GM12878 (cell line): Measurements from ENCODE around the gene SMAP1.

ENCODE experiments used
- EZH2 ChIP-seq: IDR thresholded peaks from 2 replicates; pipeline ENCODE4 v1.6.1; 2012; ENCODE audit warnings: low read depth, mild to moderate bottlenecking, control low read depth, inconsistent platforms, low read length, borderline replicate concordance; ENCODE audit not compliant: control insufficient read depth
- LARP7 ChIP-seq: fragments of 450-650 bp; IDR thresholded peaks from 2 replicates; pipeline ENCODE4 v1.6.1; 2017; ENCODE audit warnings: mild to moderate bottlenecking
- MTA3 ChIP-seq: IDR thresholded peaks from 2 replicates; pipeline ENCODE4 v1.6.1; 2012; ENCODE audit warnings: low read length, inconsistent platforms, borderline replicate concordance
- POLR2A ChIP-seq: IDR thresholded peaks from 2 replicates; pipeline ENCODE4 v1.6.1; 2011; ENCODE audit warnings: low read depth, mild to moderate bottlenecking, low read length
- RAD21 ChIP-seq: IDR thresholded peaks from 2 replicates; pipeline ENCODE4 v1.6.1; 2011; ENCODE audit warnings: mild to moderate bottlenecking, low read depth, low read length, moderate library complexity; ENCODE audit not compliant: insufficient read depth
- TF ChIP-seq, protein P1 (sequence below): IDR thresholded peaks from 2 replicates; pipeline ENCODE4 v1.6.1; 2011; ENCODE audit warnings: borderline replicate concordance, low read depth, mild to moderate bottlenecking, moderate library complexity, low read length; ENCODE audit not compliant: insufficient read depth, poor library complexity, severe bottlenecking
- TF ChIP-seq, protein P2 (sequence below), 3 experiments: IDR thresholded peaks in 2 of 3; conservative IDR thresholded peaks in 1 of 3; 2 replicates each; pipeline ENCODE4 v1.5.1; 2011; ENCODE audit warnings: low read depth in 3 of 3, low read length in 3 of 3, mild to moderate bottlenecking in 3 of 3, control low read depth in 2 of 3, moderate library complexity in 2 of 3, inconsistent platforms in 1 of 3, mixed read lengths in 1 of 3; ENCODE audit not compliant: control insufficient read depth in 2 of 3, insufficient read depth in 1 of 3; ENCODE audit errors: extremely low read depth in 1 of 3

DNA sequence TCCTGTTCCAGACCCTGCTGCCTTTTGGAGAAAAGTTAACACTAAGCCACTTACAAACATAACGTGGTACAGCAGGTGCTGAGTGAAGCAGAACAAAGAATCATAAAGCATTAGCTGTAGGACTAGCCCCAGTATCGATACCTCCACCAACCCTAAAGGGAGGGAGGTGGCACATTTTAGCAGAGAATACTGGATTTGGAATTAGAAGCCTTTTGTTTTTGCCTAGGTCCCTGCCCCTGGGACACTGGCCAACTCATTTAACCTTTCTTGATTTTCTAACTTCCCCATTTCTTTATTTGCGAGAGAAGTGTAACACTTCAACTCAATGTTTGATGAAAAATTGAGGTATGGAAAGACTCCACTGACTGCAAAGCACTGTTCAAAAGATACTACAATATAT, 195.7 kb downstream of the SMAP1 start:
- TF ChIP-seq, protein P1, sequence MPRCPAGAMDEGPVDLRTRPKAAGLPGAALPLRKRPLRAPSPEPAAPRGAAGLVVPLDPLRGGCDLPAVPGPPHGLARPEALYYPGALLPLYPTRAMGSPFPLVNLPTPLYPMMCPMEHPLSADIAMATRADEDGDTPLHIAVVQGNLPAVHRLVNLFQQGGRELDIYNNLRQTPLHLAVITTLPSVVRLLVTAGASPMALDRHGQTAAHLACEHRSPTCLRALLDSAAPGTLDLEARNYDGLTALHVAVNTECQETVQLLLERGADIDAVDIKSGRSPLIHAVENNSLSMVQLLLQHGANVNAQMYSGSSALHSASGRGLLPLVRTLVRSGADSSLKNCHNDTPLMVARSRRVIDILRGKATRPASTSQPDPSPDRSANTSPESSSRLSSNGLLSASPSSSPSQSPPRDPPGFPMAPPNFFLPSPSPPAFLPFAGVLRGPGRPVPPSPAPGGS, result no peak
- TF ChIP-seq RAD21 (no peak), POLR2A (no peak), MTA3 (no peak), EZH2 (no peak), LARP7 (no peak)
- TF ChIP-seq, protein P2, sequence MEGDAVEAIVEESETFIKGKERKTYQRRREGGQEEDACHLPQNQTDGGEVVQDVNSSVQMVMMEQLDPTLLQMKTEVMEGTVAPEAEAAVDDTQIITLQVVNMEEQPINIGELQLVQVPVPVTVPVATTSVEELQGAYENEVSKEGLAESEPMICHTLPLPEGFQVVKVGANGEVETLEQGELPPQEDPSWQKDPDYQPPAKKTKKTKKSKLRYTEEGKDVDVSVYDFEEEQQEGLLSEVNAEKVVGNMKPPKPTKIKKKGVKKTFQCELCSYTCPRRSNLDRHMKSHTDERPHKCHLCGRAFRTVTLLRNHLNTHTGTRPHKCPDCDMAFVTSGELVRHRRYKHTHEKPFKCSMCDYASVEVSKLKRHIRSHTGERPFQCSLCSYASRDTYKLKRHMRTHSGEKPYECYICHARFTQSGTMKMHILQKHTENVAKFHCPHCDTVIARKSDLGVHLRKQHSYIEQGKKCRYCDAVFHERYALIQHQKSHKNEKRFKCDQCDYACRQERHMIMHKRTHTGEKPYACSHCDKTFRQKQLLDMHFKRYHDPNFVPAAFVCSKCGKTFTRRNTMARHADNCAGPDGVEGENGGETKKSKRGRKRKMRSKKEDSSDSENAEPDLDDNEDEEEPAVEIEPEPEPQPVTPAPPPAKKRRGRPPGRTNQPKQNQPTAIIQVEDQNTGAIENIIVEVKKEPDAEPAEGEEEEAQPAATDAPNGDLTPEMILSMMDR (IDR thresholded peaks at IDR 0.05 in 2 of 3, conservative IDR thresholded peaks at IDR 0.05 in 1 of 3; ENCODE audit: control insufficient read depth in 2 of 3, extremely low read depth in 1 of 3, insufficient read depth in 1 of 3, low read depth in 3 of 3, low read length in 3 of 3), result no peak
